GM12878 (cell line): ENCODE data around the gene RPL26. TPM values are rescaled to one million over a fixed set of nuclear protein-coding genes. Genes with fewer than 3 reads are reported as not detected.

Experiments used
- ATAC-seq: fragments of 200-7000 bp; cut with Tn5 transposase; 3 replicates; pipeline ENCODE4 v1.9.1; 2020; ENCODE audit warnings: mild to moderate bottlenecking, moderate library complexity
- BruUV-seq: library from RNA; stranded (reverse); fragments of 400-500 nt; replicated peaks from 2 replicates; lab custom pipeline; 2021; lab: Mats Ljungman, UMichigan
- CTCF ChIA-PET: fragments of 300-600 bp; sonication (Branson Sonifier 250); formaldehyde crosslinking; extraction: SDS; loops from one replicate; lab custom pipeline; 2021; ENCODE audit warnings: inconsistent platforms; lab: Yijun Ruan, JAX
- POLR2A ChIA-PET: fragments of 350-600 bp; formaldehyde crosslinking; extraction: SDS; loops from one replicate; lab custom pipeline; 2021; ENCODE audit warnings: inconsistent platforms; lab: Charles Lee
- RAD21 ChIA-PET: fragments of 300-600 bp; sonication (Branson Sonifier 250); formaldehyde crosslinking; loops from one replicate; lab custom pipeline; 2023; ENCODE audit warnings: antibody characterized with exemption; ENCODE audit not compliant: unreplicated experiment; lab: Charles Lee
- SMC1A ChIA-PET: fragments of 300-600 bp; sonication (Branson Sonifier 250); formaldehyde crosslinking; loops from one replicate; lab custom pipeline; 2023; ENCODE audit not compliant: unreplicated experiment, uncharacterized antibody; lab: Charles Lee
- DNase-seq: peaks from one replicate; pipeline ENCODE4 v3.0.0-alpha.2; 2011; ENCODE audit warnings: low read depth, low spot score
- FAIRE-seq: peaks from 3 replicates; lab custom pipeline; 2011; peaks lifted over from hg19 to GRCh38; lab: Jason Lieb, UNC
- H2AFZ ChIP-seq: 2 replicates; pipeline ENCODE4 v1.6.0; 2011; ENCODE audit warnings: low read depth, low read length, control low read depth; ENCODE audit not compliant: control insufficient read depth
- H3K27ac ChIP-seq: 2 replicates; pipeline ENCODE4 v1.5.1; 2011; ENCODE audit warnings: control low read depth; ENCODE audit not compliant: control insufficient read depth, insufficient read depth
- H3K27me3 ChIP-seq, 2 experiments: replicated peaks in 1 of 2; 2 replicates each; pipeline versions ENCODE4 v1.6.0 to v1.6.1; 2011; ENCODE audit warnings: low read length in 1 of 2; ENCODE audit not compliant: control insufficient read depth in 2 of 2, insufficient read depth in 2 of 2
- H3K36me3 ChIP-seq, 2 experiments: 2 replicates each; pipeline ENCODE4 v1.5.1; 2011; ENCODE audit warnings: low read length in 1 of 2; ENCODE audit not compliant: control insufficient read depth in 2 of 2, insufficient read depth in 2 of 2
- H3K4me1 ChIP-seq: 2 replicates; pipeline ENCODE4 v1.6.1; 2011; ENCODE audit warnings: mild to moderate bottlenecking, low read length, moderate library complexity, mixed read lengths; ENCODE audit not compliant: control insufficient read depth, insufficient read depth
- H3K4me2 ChIP-seq: 2 replicates; pipeline ENCODE4 v1.6.0; 2011; ENCODE audit warnings: control low read depth; ENCODE audit not compliant: control insufficient read depth, insufficient read depth
- H3K4me3 ChIP-seq: fragments of 200-600 bp; sonication (generic); 2 replicates; pipeline ENCODE4 v1.5.1; 2016
- H3K79me2 ChIP-seq: 2 replicates; pipeline ENCODE4 v1.6.0; 2011; ENCODE audit warnings: low read length; ENCODE audit not compliant: control insufficient read depth, insufficient read depth
- H3K9ac ChIP-seq: 2 replicates; pipeline ENCODE4 v1.8.0; 2011; ENCODE audit warnings: low read length, control low read depth, mixed read lengths; ENCODE audit not compliant: control insufficient read depth, insufficient read depth
- H3K9me3 ChIP-seq: replicated peaks from 3 replicates; pipeline ENCODE4 v1.5.1; 2011; ENCODE audit warnings: mild to moderate bottlenecking, low read length; ENCODE audit not compliant: control insufficient read depth, insufficient read depth
- H4K20me1 ChIP-seq: 2 replicates; pipeline ENCODE4 v1.6.0; 2011; ENCODE audit not compliant: control insufficient read depth, insufficient read depth
- CBX3 ChIP-seq: fragments of 200-600 bp; sonication (generic); IDR thresholded peaks from 2 replicates; pipeline ENCODE4 v1.6.1; 2016; ENCODE audit warnings: low read depth, borderline replicate concordance
- SMC3 ChIP-seq: IDR thresholded peaks from 2 replicates; pipeline ENCODE4 v1.6.1; 2011; ENCODE audit warnings: low read length, improper control_type of control experiment, borderline replicate concordance
- WGBS: methylation state at CpG from one replicate; pipeline ENCODE4 v1.1.6; 2016; ENCODE audit warnings: low lambda C conversion rate; ENCODE audit not compliant: insufficient replicate concordance, insufficient coverage; ENCODE audit errors: missing lambda C conversion rate; 5-methylcytosine and 5-hydroxymethylcytosine counted together
- in situ Hi-C: fragments of 300-500 bp; cut with MboI; formaldehyde crosslinking; loops from 9 replicates; pipeline ENCODE4 v1.14.3; 2018; ENCODE audit warnings: mixed read lengths
- intact Hi-C: fragments of 100-400 bp; cut with micrococcal nuclease; formaldehyde crosslinking; loops from one replicate; pipeline ENCODE4 v1.14.2; 2022; ENCODE audit not compliant: unreplicated experiment
- polyA plus RNA-seq, 11 experiments: library from polyadenylated mRNA; depleted of rRNA in 4 of 11; unstranded in 6 of 11; stranded (reverse) in 5 of 11; fragments of >200 nt; fragmentation: Nextera tagmentation in 4 of 11; fragmentation: Illumina TruSeq in 1 of 11; extraction: Ambion mirVana in 4 of 11; extraction: Trizol in 1 of 11; gene quantifications; 1 replicate in 1 of 11; 2 replicates in 10 of 11; pipeline versions ENCODE4 v1.2.1 to v1.2.3, GENCODE V29; 2011 to 2016; ENCODE audit warnings: inconsistent platforms in 2 of 11, missing spikeins in 2 of 11, low read depth in 1 of 11
- total RNA-seq, 4 experiments: library from RNA; depleted of rRNA in 3 of 4; stranded (reverse); fragments of >200 nt in 3 of 4; fragmentation: Illumina TruSeq in 1 of 4; extraction: Trizol in 1 of 4; gene quantifications; 2 replicates each; pipeline versions ENCODE4 v1.2.1 to v1.2.3, GENCODE V29; 2013 to 2021

RPL26 gene
- total and polyA plus RNA-seq, 10 of the 15 experiments (the other 5 are each of a cell fraction or from before 2014, with no cell fraction given): 1,451 to 9,244 (median 4,326) TPM

GRCh38 chr17:8408371-8408770 is 25.4 kb upstream of the RPL26 start:
- 55% methylated on average over 14 of the region's 14 CpGs for WGBS
- SMC1A ChIA-PET: no interaction called here
- in situ Hi-C loops: no loop called here
- Histone ChIP-seq H2AFZ (no peak overlapping the region), H3K79me2 (no peaks in the 10 kb centered on the region), H3K9me3 (no peaks in the 10 kb centered on the region), H3K27me3 (peaks cover 0 to 3% of the 10 kb centered on the region in 2 experiments; a peak in 2 of 4 replicates), H3K36me3 (no peaks in the 10 kb centered on the region), H3K4me1 (no peaks in the 10 kb centered on the region)
- POLR2A ChIA-PET: no interaction called here
- no peak for DNase-seq
- TF ChIP-seq CBX3: no peak
- TF ChIP-seq, all 136 proteins: peak for 0
- CTCF ChIA-PET: interaction anchor here (1.1 to 1.3 kb wide), 2 partner anchors 11 to 589 kb away, joined by 3 read pairs; no protein-coding TSS in a partner anchor
- intact Hi-C loops: no loop called here
- ATAC-seq (no peak), FAIRE-seq (no peak)
- Histone ChIP-seq H3K27ac (no peak overlapping the region), H3K4me2 (no peak overlapping the region), H4K20me1 (no peaks in the 10 kb centered on the region), H3K4me3 (no peak overlapping the region), H3K9ac (no peak overlapping the region)
- no TSS peak for BruUV-seq
- RAD21 ChIA-PET: no interaction called here

GRCh38 chr17:8406174-8406573 is 23.2 kb upstream of the RPL26 start:
- H2AFZ ChIP-seq: no peak overlapping the region
- ChIA-PET CTCF (interaction anchor here (0.6 to 0.7 kb wide), 2 partner anchors 197 to 340 kb away, joined by 3 to 4 read pairs; no protein-coding TSS in a partner anchor), RAD21 (no interaction called here), POLR2A (no interaction called here), SMC1A (no interaction called here)
- FAIRE-seq (no peak), DNase-seq (no peak), ATAC-seq (no peak)
- H4K20me1 ChIP-seq: no peaks in the 10 kb centered on the region
- H3K79me2 ChIP-seq: no peaks in the 10 kb centered on the region
- no peaks in the 10 kb centered on the region for H3K36me3 ChIP-seq
- TF ChIP-seq SMC3: no peak
- H3K4me3 ChIP-seq: no peak overlapping the region
- no peak overlapping the region for H3K27ac ChIP-seq
- intact Hi-C loops: no loop called here
- H3K4me2 ChIP-seq: no peak overlapping the region
- in situ Hi-C loops: no loop called here
- no TSS peak for BruUV-seq
- no peaks in the 10 kb centered on the region for H3K4me1 ChIP-seq
- no peak overlapping the region for H3K9ac ChIP-seq
- H3K9me3 ChIP-seq: no peaks in the 10 kb centered on the region
- no peaks in the 10 kb centered on the region; a peak in 2 of 4 replicates for H3K27me3 ChIP-seq
- WGBS: 0% methylated on average over 2 of the region's 2 CpGs
